Placental epithelial cell (primary cell): ENCODE data around the gene ABI3. TPM values are rescaled to one million over a fixed set of nuclear protein-coding genes. Genes with fewer than 3 reads are reported as not detected.

ENCODE experiments used
- total RNA-seq: library from RNA; depleted of rRNA; stranded (reverse); fragments of >200 nt; gene quantifications from 2 replicates; pipeline ENCODE4 v1.2.3, GENCODE V29; 2012

Gene ABI3
- not detected in 2 replicates for total RNA-seq

GRCh38 chr17:49210158-49211029 lies at the start of gene ABI3, which contains the start of gene GNGT2:
TSS of gene ABI3 (plus strand) at chr17:49210707. CDS start at chr17:49210725, 18 bp downstream.
TSS of gene GNGT2 (minus strand) at chr17:49210574. CDS start at chr17:49207422, 3,152 bp downstream.

DNA sequence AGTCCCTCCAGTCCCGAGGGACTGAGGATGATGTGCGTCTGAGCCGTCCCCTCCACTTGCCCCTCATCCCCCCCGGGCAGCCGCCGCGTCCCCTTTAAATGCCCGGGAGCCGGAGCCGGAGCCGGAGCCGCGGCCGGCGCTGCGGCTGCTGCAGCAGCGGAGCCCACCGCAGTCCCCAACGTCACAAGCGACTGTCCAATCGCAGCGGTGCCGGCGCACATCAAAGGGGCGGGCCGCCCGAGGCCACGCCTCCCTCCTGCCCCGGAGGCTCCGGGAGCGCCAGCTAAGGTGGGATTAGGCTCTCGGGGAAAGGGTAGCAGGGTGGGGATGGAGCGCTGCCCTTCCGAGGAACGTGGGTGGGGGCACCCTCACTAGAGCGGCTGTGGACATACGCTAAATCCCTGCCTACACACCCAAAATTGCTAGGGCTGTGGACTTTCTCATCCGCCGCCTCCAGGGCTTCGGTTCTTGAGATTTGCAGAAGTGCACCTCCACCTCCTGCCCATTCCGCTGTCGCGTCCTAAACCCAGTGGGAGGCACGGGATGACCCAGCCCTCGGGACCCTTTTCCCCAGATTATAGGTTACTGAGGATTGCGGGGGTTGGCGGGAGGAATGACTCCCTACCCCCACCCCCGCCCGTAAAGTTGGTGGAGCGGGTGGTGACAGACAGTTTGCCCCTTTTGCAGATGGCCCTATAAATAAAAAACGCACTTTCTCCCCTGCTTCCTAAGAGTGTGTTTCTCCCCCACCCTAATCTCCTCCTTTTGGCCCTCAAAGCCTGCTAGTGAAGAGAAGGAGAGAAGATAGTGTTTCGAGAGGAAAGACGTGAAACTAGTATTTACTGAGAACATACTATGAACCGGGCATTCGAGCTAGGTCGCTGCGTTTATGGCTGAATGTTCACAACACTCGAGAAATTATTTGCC lies 20.4 kb downstream of the ABI3 start, which contains the start of gene PHOSPHO1:
PHOSPHO1 (minus strand) TSS at position 152 of the 927 bp plus-strand sequence. CDS start 4,096 bp downstream, outside the sequence.

Other genes starting within 250 kb of the ABI3 start
- gene GIP, start 242.1 kb upstream of the ABI3 start, total RNA-seq, result not detected in 2 replicates
- gene IGF2BP1, start 213.3 kb upstream of the ABI3 start, total RNA-seq, result 20.4 and 24.3 TPM in 2 replicates
- not detected in 2 replicates for gene B4GALNT2, start 77.9 kb upstream of the ABI3 start, total RNA-seq
- not detected in 2 replicates for gene GNGT2, start 133 bp upstream of the ABI3 start, total RNA-seq
- not detected in 2 replicates for gene PHOSPHO1, start 20.1 kb downstream of the ABI3 start, total RNA-seq
- 37.7 and 40.0 TPM in 2 replicates for gene ZNF652, start 151.5 kb downstream of the ABI3 start, total RNA-seq
- gene PHB1, start 204.2 kb downstream of the ABI3 start, total RNA-seq, result 48.3 and 153 TPM in 2 replicates